Mononuclear cell (primary cell): ENCODE data around the gene GNAS-AS1. TPM values are rescaled to one million over a fixed set of nuclear protein-coding genes. Genes with fewer than 3 reads are reported as not detected.
"Not testable (repeated sequence)": the region's sequence is repeated elsewhere in the genome, so short reads cannot be mapped to it uniquely, and the experiment has no call there.

Source experiments
- H3K27me3 ChIP-seq: 2 replicates; pipeline ENCODE4 v1.6.0; 2011; ENCODE audit warnings: low read length, control low read depth; ENCODE audit not compliant: insufficient read depth
- H3K4me1 ChIP-seq: 2 replicates; pipeline ENCODE4 v1.5.1; 2011; ENCODE audit warnings: mild to moderate bottlenecking, low read length, control low read depth; ENCODE audit not compliant: insufficient read depth
- H3K4me3 ChIP-seq: 2 replicates; pipeline ENCODE4 v1.5.1; 2011; ENCODE audit warnings: mild to moderate bottlenecking, low read length, moderate library complexity
- H3K9me3 ChIP-seq: 2 replicates; pipeline ENCODE4 v1.5.1; 2011; ENCODE audit warnings: low read depth, mild to moderate bottlenecking, control low read depth, low read length
- total RNA-seq: library from RNA; depleted of rRNA; stranded (reverse); fragments of >200 nt; gene quantifications from one replicate; pipeline ENCODE4 v1.2.3, GENCODE V29; 2012

Gene GNAS-AS1
- total RNA-seq, 1 donor: 0.10 TPM

GRCh38 chr20:58839474-58839874, 11.2 kb downstream of the GNAS-AS1 start:
- Histone ChIP-seq H3K4me3 (no peak overlapping the region), H3K9me3 (no peaks in the 10 kb centered on the region), H3K4me1 (no peaks in the 10 kb centered on the region), H3K27me3 (peaks cover 46% of the 10 kb centered on the region)

- Histone ChIP-seq H3K4me1 (no peaks in the 10 kb centered on the region), H3K4me3 (no peak overlapping the region), H3K9me3 (no peaks in the 10 kb centered on the region), H3K27me3 (peaks cover 33% of the 10 kb centered on the region)
Observed at GRCh38 chr20:58838174-58838573, 12.5 kb downstream of the GNAS-AS1 start.

- Histone ChIP-seq H3K9me3 (no peaks in the 10 kb centered on the region), H3K27me3 (peaks cover 29% of the 10 kb centered on the region), H3K4me3 (no peak overlapping the region), H3K4me1 (no peaks in the 10 kb centered on the region)
Observed at GRCh38 chr20:58837717-58838116, 13.0 kb downstream of the GNAS-AS1 start.

DNA sequence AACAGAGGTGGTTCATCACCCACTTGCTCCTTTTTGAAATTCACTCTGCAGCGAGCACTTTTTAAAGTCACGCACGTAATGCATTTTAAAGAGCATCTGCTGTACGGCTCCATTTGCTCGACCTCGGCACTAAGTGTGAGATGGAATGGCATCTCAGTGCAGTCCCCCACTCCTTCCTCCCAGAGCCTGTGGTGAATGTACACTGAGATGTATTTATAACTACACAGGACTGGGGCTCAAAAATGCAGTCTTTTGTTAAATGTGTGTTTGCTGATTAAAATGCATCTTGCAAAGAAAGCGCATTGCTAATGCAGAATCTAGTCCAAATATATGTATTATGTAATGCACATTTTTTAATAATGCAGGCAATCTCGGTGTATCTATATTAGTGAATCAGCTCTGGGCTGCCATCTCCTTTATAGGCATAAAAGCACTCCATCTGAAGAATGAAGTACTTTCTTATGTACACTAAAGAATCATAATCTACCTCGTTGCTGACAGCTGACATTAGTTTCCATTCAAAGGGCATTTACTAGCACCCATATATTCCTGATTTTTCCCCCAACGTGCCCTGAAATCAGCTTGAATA, 14.0 kb downstream of the GNAS-AS1 start:
- H3K9me3 ChIP-seq: no peaks in the 10 kb centered on the region
- H3K27me3 ChIP-seq: peaks cover 24% of the 10 kb centered on the region
- H3K4me3 ChIP-seq: no peak overlapping the region
- H3K4me1 ChIP-seq: no peaks in the 10 kb centered on the region

GRCh38 chr20:58835231-58835630, 15.5 kb downstream of the GNAS-AS1 start:
- H3K4me3 ChIP-seq: no peak overlapping the region
- H3K27me3 ChIP-seq: peaks cover 15% of the 10 kb centered on the region
- no peaks in the 10 kb centered on the region for H3K4me1 ChIP-seq
- H3K9me3 ChIP-seq: no peaks in the 10 kb centered on the region

DNA sequence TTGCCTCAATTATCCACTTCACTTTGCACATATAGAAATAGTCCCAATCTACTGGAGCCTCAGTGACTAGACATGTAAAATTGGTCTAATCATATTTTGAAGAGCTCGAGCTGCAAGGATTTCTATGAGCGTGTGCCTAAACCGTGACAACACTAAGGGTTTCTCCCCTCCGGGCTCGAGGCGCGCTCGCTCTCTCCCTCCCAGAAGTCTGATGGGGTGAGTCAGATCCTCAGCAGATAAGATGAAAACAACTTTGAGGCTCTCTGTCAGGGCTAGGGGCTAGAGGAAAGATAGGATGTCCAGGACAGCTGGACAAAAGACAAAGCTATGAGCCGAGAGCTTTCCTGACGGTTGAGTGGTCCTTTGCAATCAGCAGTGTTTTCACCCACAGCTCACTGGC, 16.8 kb downstream of the GNAS-AS1 start:
- peaks cover 5% of the 10 kb centered on the region for H3K27me3 ChIP-seq
- no peaks in the 10 kb centered on the region for H3K9me3 ChIP-seq
- no peak overlapping the region for H3K4me3 ChIP-seq
- no peaks in the 10 kb centered on the region for H3K4me1 ChIP-seq

- H3K9me3 ChIP-seq: no peaks in the 10 kb centered on the region
- no peak overlapping the region for H3K4me3 ChIP-seq
- peaks cover 3% of the 10 kb centered on the region for H3K27me3 ChIP-seq
Observed at GRCh38 chr20:58832457-58832856, 18.2 kb downstream of the GNAS-AS1 start.

DNA sequence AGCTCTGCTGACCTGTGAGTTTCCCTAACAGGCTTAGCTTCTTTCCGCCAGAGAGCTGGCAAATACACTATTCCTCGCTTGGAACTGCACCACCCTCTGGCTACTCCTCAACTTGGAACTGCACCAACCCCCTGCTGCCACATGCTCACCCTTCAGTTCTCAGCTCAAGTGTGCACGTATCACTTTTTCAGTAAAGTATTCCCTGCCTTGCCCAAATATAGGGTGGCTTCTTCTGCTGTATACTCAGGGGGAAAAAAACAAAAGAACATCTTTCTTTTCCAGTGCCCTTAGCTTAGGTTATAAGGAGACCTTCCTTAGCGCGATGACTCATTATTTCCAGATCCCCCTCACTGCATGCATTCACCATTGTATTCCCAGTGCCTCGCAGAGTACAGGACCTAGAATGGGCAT, 21.2 kb downstream of the GNAS-AS1 start:
- Histone ChIP-seq H3K27me3 (peaks cover 3% of the 10 kb centered on the region), H3K9me3 (no peaks in the 10 kb centered on the region), H3K4me3 (no peak overlapping the region), H3K4me1 (no peaks in the 10 kb centered on the region)

More at GRCh38 chr20:58832457-58832856, 18.2 kb downstream of the GNAS-AS1 start:
- no peaks in the 10 kb centered on the region for H3K4me1 ChIP-seq

- H3K4me3 ChIP-seq, H3K27me3 ChIP-seq, H3K9me3 ChIP-seq, H3K4me1 ChIP-seq: not testable (repeated sequence)
Observed at GRCh38 chr20:58828804-58829203, 21.9 kb downstream of the GNAS-AS1 start.

DNA sequence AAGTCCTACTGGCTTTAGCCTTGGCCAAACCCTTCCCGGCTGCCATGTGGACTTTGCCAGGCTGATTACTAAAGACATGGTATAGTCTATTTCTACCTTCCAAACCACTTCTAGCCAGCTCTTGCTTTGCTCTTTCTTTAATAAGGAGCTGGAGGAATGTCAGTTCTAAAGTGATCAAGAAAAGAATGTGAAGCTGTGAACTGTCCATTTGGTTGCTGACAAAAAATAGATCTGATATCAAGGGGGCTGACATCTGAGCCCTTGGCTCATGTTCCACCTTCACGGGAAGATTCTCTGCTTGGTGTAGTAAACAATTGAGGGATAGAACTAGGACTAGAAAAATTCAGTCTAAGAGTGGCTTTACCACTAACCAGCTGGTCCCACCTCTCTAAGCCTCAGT, 22.6 kb downstream of the GNAS-AS1 start:
- H3K4me3 ChIP-seq: no peak overlapping the region
- H3K4me1 ChIP-seq: no peaks in the 10 kb centered on the region
- H3K9me3 ChIP-seq: no peaks in the 10 kb centered on the region
- peaks cover 3% of the 10 kb centered on the region for H3K27me3 ChIP-seq

DNA sequence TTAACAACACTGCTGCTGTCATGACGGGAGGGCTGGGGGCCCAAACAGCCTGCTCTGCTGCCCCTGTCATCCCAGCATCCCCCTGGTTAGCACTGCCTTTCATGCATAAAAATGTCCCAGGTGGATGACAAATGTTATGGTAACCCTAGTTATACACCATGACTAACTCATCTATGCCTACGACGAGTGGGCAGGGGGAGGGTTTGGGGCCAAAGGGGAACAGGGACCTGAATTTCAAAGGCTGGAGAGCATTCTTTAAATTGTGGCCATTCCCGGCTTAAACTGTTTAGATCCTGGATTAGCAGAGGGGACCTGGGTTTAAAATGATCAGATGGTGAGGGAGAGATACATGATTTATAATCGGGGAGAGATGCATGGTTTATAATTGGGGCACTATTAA, 24.4 kb downstream of the GNAS-AS1 start:
- H3K9me3 ChIP-seq: no peaks in the 10 kb centered on the region
- no peak overlapping the region for H3K4me3 ChIP-seq
- H3K4me1 ChIP-seq: no peaks in the 10 kb centered on the region
- no peaks in the 10 kb centered on the region for H3K27me3 ChIP-seq

- H3K27me3 ChIP-seq: no peaks in the 10 kb centered on the region
Observed at GRCh38 chr20:58825450-58825849, 25.3 kb downstream of the GNAS-AS1 start.

GRCh38 chr20:58824843-58825242, 25.9 kb downstream of the GNAS-AS1 start:
- H3K9me3 ChIP-seq: no peaks in the 10 kb centered on the region

More at GRCh38 chr20:58825450-58825849, 25.3 kb downstream of the GNAS-AS1 start:
- no peaks in the 10 kb centered on the region for H3K4me1 ChIP-seq
- H3K4me3 ChIP-seq: no peak overlapping the region
- H3K9me3 ChIP-seq: no peaks in the 10 kb centered on the region

GRCh38 chr20:58822748-58823730, 27.7 kb downstream of the GNAS-AS1 start:
- Histone ChIP-seq H3K27me3 (no peaks in the 10 kb centered on the region), H3K4me3 (no peak overlapping the region), H3K4me1 (no peaks in the 10 kb centered on the region), H3K9me3 (no peaks in the 10 kb centered on the region)

More at GRCh38 chr20:58824843-58825242, 25.9 kb downstream of the GNAS-AS1 start:
- Histone ChIP-seq H3K4me1 (no peaks in the 10 kb centered on the region), H3K4me3 (no peak overlapping the region), H3K27me3 (no peaks in the 10 kb centered on the region)

DNA sequence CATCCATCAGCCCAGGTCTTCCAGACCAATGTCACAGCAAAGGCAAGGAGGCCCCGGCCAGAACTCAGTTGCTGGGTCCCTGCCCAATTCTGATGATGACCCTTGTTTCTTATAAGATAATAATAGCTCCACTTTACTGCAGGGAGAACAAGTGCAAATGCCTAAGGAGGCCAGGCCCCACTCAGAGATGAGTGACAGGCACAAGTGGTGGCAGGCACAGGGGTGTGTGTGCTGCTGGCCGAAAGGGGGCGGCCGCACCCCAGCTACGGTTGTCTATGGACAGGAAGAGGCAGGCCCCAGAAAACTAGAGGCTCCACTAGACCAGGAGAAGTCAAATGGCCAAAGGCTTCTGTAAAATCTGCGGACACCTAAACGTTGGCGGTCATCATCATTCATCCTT, 28.6 kb downstream of the GNAS-AS1 start:
- Histone ChIP-seq H3K9me3 (no peaks in the 10 kb centered on the region), H3K4me3 (no peak overlapping the region), H3K27me3 (no peaks in the 10 kb centered on the region), H3K4me1 (no peaks in the 10 kb centered on the region)
